ENCODE measurements around the gene GPR37L1.

GPR37L1 gene

DNA sequence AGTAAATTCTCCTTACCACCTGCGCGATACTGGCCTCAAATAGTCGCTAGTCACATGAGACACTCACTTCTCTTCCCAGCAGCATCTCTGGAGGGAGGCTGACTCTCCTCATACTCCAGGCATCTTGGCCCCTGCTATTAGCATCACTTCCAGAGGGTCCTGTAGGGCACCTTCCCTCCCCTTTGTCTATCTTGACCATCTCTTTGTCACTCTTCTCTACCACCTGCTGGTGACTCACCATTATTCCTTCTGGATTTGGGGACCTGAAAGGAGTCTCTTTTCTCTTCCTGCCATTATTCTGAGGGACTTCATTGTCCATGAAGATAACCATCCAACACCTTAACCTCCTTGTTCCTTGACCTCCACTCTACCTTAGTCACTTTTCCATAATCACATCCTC is 31.7 kb upstream of the GPR37L1 start:
- ChIA-PET POLR2A (no interaction called here), CTCF (interaction anchor here (1.2 kb wide), 1 partner anchor 15 kb away, joined by 3 read pairs; no protein-coding TSS in a partner anchor)
- TF ChIP-seq, protein P1, sequence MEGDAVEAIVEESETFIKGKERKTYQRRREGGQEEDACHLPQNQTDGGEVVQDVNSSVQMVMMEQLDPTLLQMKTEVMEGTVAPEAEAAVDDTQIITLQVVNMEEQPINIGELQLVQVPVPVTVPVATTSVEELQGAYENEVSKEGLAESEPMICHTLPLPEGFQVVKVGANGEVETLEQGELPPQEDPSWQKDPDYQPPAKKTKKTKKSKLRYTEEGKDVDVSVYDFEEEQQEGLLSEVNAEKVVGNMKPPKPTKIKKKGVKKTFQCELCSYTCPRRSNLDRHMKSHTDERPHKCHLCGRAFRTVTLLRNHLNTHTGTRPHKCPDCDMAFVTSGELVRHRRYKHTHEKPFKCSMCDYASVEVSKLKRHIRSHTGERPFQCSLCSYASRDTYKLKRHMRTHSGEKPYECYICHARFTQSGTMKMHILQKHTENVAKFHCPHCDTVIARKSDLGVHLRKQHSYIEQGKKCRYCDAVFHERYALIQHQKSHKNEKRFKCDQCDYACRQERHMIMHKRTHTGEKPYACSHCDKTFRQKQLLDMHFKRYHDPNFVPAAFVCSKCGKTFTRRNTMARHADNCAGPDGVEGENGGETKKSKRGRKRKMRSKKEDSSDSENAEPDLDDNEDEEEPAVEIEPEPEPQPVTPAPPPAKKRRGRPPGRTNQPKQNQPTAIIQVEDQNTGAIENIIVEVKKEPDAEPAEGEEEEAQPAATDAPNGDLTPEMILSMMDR (IDR thresholded peaks at IDR 0.05; ENCODE audit: control extremely low read depth, extremely low read depth, low read depth, missing control alignments), result no peak
- DNase-seq (ENCODE audit: extremely low spot score), result no peak

DNA sequence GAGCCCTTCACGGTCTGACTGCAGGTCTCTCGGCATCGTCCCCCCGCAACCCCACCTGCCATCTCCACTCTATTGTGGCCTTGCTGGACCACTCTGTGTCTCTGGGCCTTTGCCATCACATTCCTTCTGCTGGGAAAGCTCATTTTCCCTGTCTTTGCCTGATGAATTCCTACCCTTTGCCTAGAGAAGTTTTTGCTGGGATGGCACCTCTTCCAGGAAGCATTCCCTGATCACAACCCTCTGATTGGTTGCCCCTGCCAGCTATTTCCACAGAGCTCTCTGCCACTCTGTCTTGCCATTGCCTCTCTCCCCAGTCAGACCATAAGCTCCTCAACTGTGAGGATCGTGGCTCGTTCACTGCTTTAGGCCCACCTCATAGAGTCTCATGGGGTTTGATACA is 28.9 kb upstream of the GPR37L1 start:
- TF ChIP-seq, protein P1 (IDR thresholded peaks at IDR 0.05; ENCODE audit: control extremely low read depth, extremely low read depth, low read depth, missing control alignments), result no peak
- ChIA-PET CTCF (interaction anchor here (0.9 to 1.6 kb wide), 3 partner anchors 27 to 389 kb away, joined by 3 read pairs; no protein-coding TSS in a partner anchor), POLR2A (no interaction called here)
- DNase-seq (ENCODE audit: extremely low spot score), result no peak

DNA sequence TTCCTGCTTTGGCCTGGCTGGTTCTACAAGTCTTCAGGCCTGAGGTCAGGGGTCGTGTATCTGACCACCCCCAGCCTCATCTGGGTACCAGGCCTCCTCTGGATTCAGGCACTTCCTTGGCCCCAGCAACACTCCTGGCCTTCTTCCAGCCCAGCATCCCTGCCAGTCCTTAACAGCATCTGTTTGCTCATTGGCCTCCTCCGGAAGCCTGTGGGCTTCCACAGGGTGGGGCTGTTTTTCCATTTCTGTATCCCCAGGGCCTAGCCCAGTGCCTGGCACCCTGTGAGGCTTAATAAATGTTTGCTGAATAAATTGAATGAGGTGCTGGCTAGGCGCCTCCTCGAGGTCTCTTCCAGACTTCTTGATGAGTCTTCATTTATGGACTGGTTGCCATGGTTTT is 21.5 kb upstream of the GPR37L1 start:
- no peak for DNase-seq (ENCODE audit: extremely low spot score)
- TF ChIP-seq, protein P1 (IDR thresholded peaks at IDR 0.05; ENCODE audit: control extremely low read depth, extremely low read depth, low read depth, missing control alignments), result no peak
- ChIA-PET CTCF (interaction anchor here (1.1 to 1.3 kb wide), 2 partner anchors 12 to 205 kb away, joined by 3 to 4 read pairs; no protein-coding TSS in a partner anchor), POLR2A (no interaction called here)

DNA sequence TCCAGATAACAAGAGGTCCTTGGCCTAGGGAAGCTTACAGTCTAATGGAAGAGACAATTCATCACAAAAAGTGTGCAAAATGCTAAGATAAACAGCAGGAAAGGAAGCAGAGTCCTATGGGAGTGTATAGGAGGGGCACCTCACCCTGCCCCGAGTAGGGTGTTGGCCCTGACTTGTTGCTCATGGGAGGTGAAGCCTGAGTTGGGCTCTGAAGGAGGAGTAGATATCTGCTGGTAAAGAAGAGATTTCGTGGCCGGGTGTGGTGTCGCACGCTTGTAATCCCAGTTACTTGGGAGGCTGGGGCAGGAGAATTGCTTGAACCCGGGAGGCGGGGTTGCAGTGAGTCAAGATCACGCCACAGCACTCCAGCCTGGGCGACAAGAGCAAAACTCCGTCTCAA is 18.6 kb upstream of the GPR37L1 start:
- no peak for DNase-seq (ENCODE audit: extremely low spot score)
- POLR2A ChIA-PET, result no interaction called here
- TF ChIP-seq, protein P1 (IDR thresholded peaks at IDR 0.05; ENCODE audit: control extremely low read depth, extremely low read depth, low read depth, missing control alignments), result no peak
- CTCF ChIA-PET, result interaction anchor here (1.2 kb wide), 1 partner anchor 14 kb away, joined by 4 read pairs; no protein-coding TSS in a partner anchor

DNA sequence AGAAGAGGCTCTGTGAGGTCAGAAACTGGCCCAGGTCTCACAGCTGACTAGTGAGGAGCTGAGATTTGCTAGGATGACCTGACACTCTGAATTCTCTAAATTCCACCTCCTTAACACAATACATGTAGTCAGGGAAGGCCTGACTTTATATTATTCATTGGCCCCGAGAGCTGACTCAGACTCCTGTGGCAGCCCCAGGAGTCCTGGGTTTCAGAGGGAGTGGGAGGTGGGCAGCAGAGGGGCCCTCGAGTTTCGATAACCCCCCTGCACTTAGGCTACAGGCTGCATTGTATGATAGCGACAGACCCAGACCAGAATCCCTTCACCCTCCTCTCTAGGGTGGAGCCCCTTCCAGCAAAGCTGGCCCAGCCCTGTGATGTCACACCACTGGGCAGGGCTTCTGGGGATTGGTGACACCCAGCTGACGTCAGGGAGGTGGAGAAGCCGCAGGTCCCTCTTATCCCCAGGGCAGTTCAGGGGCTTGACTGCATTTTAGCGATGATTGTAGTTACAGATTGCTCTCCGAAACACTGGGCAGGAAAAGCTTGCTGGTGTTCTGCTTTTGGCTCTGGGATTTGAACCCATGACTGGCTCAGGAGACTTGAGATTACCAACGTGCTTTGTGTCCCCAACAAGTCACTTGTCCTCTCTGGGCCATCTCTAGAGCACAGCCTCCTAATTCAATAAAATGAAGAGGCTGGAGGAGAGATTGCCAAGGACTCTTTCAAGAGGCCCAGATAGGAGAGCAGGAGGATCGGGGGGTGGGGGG is 17.0 kb upstream of the GPR37L1 start:
- POLR2A ChIA-PET, result no interaction called here
- CTCF ChIA-PET, result interaction anchor here (0.7 to 1.5 kb wide), 7 partner anchors 12 to 106 kb away, joined by 3 to 4 read pairs (median 3); no protein-coding TSS in a partner anchor

DNA sequence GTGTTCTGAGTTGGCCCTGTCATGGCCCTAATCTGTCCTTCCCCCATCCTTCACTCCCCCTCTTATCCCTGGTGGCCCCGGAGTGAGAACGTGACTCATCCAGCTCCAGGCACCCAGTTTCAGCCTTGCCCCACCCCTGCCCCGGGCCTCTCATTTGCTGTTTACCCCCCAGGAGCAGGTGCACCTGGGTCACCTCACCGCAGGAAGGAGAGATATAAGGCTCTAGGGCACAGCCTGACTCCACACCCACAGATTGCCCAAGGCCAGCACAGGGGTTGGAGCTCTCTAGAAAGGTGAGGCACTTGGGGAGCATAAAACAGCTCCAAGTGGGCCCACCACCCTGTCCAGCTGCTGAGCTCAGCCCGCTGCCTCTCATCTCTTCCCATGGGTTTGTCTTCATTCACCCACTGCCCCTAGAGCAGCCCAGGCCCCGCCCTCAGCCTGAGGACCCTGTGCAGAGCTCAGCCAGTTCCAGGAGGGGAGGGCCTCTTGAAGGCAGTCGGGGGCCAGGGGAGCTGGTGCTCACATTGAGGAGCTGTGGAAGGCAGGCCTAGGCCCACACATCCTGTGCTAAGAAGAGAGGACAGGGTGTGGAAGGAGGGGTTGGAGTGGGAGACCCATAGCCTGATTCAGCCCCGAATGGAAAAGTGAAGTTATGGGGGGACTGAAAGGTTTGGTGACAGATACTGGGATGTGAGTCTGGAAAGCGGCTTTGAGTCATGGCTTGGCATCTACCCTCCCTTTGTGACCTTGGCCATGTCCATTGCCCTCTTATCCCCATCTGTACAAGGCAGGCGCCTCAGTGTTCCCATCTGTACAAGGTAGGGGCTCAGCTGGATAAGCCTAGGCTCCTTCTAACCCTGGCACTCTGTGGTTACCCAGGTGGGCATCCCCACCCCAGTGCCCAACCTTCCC is 16.1 kb upstream of the GPR37L1 start:
- TF ChIP-seq, protein P1 (IDR thresholded peaks at IDR 0.05; ENCODE audit: control extremely low read depth, extremely low read depth, low read depth, missing control alignments), result no peak
- CTCF ChIA-PET, result interaction anchor here (1.0 to 1.5 kb wide), 7 partner anchors 12 to 107 kb away, joined by 3 to 4 read pairs (median 3); no protein-coding TSS in a partner anchor
- POLR2A ChIA-PET, result no interaction called here
- DNase-seq (ENCODE audit: extremely low spot score), result no peak

More for the DNA sequence above, 17.0 kb upstream of the GPR37L1 start:
- TF ChIP-seq, protein P1 (IDR thresholded peaks at IDR 0.05; ENCODE audit: control extremely low read depth, extremely low read depth, low read depth, missing control alignments), result no peak
- no peak for DNase-seq (ENCODE audit: extremely low spot score)
